HL-60 (cell line): ENCODE data around the gene NDFIP1.

Experiments used
- POLR2AphosphoS5 ChIP-seq: IDR thresholded peaks from 2 replicates; pipeline ENCODE4 v1.6.1; 2012; ENCODE audit warnings: low read depth
- SPI1 ChIP-seq: IDR thresholded peaks from 2 replicates; pipeline ENCODE4 v1.6.1; 2012; ENCODE audit warnings: low read depth, mild to moderate bottlenecking, borderline replicate concordance
- TF ChIP-seq, protein P1 (sequence below): IDR thresholded peaks from one replicate; pipeline ENCODE4 v1.5.1; 2011; ENCODE audit warnings: low read length, control low read depth, inconsistent platforms; ENCODE audit not compliant: insufficient read depth
- TF ChIP-seq, protein P2 (sequence below): IDR thresholded peaks from 2 replicates; pipeline ENCODE4 v1.6.1; 2012; ENCODE audit warnings: low read depth; ENCODE audit not compliant: insufficient replicate concordance

DNA sequence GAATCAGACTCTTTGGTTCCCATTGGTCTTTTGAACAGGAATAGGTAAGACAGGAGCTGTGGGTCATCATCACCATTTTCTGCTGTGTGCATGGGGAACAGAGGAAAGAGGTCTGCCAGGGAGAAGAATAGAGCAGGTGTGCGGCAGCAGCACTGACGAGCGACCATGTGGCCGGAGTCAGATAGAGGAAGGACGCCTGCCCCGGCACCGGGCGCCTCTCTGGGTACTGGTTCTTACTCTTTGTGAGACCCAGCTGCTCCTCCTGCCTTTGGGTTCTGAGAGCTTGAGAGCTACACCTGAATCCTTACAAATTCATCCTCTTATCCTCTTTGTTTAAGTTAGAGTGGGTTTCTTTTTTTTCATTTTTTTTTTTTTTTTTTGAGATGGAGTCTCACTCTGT, 90.8 kb downstream of the NDFIP1 start:
- TF ChIP-seq, protein P1, sequence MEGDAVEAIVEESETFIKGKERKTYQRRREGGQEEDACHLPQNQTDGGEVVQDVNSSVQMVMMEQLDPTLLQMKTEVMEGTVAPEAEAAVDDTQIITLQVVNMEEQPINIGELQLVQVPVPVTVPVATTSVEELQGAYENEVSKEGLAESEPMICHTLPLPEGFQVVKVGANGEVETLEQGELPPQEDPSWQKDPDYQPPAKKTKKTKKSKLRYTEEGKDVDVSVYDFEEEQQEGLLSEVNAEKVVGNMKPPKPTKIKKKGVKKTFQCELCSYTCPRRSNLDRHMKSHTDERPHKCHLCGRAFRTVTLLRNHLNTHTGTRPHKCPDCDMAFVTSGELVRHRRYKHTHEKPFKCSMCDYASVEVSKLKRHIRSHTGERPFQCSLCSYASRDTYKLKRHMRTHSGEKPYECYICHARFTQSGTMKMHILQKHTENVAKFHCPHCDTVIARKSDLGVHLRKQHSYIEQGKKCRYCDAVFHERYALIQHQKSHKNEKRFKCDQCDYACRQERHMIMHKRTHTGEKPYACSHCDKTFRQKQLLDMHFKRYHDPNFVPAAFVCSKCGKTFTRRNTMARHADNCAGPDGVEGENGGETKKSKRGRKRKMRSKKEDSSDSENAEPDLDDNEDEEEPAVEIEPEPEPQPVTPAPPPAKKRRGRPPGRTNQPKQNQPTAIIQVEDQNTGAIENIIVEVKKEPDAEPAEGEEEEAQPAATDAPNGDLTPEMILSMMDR: no peak
- no peak for TF ChIP-seq SPI1
- TF ChIP-seq, protein P2, sequence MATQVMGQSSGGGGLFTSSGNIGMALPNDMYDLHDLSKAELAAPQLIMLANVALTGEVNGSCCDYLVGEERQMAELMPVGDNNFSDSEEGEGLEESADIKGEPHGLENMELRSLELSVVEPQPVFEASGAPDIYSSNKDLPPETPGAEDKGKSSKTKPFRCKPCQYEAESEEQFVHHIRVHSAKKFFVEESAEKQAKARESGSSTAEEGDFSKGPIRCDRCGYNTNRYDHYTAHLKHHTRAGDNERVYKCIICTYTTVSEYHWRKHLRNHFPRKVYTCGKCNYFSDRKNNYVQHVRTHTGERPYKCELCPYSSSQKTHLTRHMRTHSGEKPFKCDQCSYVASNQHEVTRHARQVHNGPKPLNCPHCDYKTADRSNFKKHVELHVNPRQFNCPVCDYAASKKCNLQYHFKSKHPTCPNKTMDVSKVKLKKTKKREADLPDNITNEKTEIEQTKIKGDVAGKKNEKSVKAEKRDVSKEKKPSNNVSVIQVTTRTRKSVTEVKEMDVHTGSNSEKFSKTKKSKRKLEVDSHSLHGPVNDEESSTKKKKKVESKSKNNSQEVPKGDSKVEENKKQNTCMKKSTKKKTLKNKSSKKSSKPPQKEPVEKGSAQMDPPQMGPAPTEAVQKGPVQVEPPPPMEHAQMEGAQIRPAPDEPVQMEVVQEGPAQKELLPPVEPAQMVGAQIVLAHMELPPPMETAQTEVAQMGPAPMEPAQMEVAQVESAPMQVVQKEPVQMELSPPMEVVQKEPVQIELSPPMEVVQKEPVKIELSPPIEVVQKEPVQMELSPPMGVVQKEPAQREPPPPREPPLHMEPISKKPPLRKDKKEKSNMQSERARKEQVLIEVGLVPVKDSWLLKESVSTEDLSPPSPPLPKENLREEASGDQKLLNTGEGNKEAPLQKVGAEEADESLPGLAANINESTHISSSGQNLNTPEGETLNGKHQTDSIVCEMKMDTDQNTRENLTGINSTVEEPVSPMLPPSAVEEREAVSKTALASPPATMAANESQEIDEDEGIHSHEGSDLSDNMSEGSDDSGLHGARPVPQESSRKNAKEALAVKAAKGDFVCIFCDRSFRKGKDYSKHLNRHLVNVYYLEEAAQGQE: no peak
- TF ChIP-seq POLR2AphosphoS5: no peak
